22Rv1 (cell line): Measurements from ENCODE around the gene TBC1D5.
"Not testable (repeated sequence)": the region's sequence is repeated elsewhere in the genome, so short reads cannot be mapped to it uniquely, and the experiment has no call there.

Source experiments
- ZFX ChIP-seq: fragments of 450-650 bp; IDR thresholded peaks from 2 replicates; pipeline ENCODE4 v1.6.1; 2017; ENCODE audit warnings: antibody characterized with exemption, borderline replicate concordance
- TF ChIP-seq, protein P1 (sequence below): fragments of 450-650 bp; IDR thresholded peaks from 2 replicates; pipeline ENCODE4 v1.5.1; 2017; ENCODE audit warnings: mild to moderate bottlenecking

GRCh38 chr3:17725844-17726243 lies 16.6 kb downstream of the TBC1D5 start:
- TF ChIP-seq, protein P1, sequence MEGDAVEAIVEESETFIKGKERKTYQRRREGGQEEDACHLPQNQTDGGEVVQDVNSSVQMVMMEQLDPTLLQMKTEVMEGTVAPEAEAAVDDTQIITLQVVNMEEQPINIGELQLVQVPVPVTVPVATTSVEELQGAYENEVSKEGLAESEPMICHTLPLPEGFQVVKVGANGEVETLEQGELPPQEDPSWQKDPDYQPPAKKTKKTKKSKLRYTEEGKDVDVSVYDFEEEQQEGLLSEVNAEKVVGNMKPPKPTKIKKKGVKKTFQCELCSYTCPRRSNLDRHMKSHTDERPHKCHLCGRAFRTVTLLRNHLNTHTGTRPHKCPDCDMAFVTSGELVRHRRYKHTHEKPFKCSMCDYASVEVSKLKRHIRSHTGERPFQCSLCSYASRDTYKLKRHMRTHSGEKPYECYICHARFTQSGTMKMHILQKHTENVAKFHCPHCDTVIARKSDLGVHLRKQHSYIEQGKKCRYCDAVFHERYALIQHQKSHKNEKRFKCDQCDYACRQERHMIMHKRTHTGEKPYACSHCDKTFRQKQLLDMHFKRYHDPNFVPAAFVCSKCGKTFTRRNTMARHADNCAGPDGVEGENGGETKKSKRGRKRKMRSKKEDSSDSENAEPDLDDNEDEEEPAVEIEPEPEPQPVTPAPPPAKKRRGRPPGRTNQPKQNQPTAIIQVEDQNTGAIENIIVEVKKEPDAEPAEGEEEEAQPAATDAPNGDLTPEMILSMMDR, result not testable (repeated sequence)
- TF ChIP-seq ZFX, result not testable (repeated sequence)
